Epithelial cell of proximal tubule (primary cell): ENCODE results near the gene NOP14. TPM values are rescaled to one million over a fixed set of nuclear protein-coding genes. Genes with fewer than 3 reads are reported as not detected.
"Not testable (repeated sequence)": the region's sequence is repeated elsewhere in the genome, so short reads cannot be mapped to it uniquely, and the experiment has no call there.

Experiments
- DNase-seq: peaks from one replicate; pipeline ENCODE4 v3.0.0-alpha.2; 2011; ENCODE audit warnings: low read depth
- H3K4me3 ChIP-seq: 2 replicates; pipeline ENCODE4 v1.5.1; 2011; ENCODE audit warnings: low read depth, mild to moderate bottlenecking, low read length
- total RNA-seq: library from RNA; depleted of rRNA; stranded (reverse); fragments of >200 nt; gene quantifications from 2 replicates; pipeline ENCODE4 v1.2.3, GENCODE V29; 2015
- TF ChIP-seq, protein P1 (sequence below): conservative IDR thresholded peaks from 2 replicates; pipeline ENCODE4 v1.5.1; 2012; ENCODE audit warnings: low read depth, mild to moderate bottlenecking, low read length

Gene NOP14
- total RNA-seq, 1 donor from 2014 or later: 26.0 TPM

DNA sequence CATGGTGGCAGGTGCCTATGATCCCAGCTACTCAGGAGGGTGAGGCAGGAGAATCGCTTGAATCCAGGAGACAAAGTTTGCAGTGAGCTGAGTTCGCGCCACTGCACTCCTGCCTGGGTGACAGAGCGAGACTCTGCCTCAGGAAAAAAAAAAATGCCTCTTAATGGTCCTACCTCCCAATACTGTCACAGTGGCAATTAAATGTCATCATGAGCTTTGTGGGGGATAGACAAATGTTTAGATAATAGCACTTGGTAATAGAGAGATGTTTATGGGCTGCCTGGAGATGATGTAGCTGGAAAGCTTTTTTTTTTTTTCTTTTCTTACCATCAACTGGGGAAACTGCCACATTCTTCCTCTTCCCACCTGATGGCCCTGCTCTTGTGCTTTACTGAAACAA is 33.2 kb upstream of the NOP14 start:
- TF ChIP-seq, protein P1, sequence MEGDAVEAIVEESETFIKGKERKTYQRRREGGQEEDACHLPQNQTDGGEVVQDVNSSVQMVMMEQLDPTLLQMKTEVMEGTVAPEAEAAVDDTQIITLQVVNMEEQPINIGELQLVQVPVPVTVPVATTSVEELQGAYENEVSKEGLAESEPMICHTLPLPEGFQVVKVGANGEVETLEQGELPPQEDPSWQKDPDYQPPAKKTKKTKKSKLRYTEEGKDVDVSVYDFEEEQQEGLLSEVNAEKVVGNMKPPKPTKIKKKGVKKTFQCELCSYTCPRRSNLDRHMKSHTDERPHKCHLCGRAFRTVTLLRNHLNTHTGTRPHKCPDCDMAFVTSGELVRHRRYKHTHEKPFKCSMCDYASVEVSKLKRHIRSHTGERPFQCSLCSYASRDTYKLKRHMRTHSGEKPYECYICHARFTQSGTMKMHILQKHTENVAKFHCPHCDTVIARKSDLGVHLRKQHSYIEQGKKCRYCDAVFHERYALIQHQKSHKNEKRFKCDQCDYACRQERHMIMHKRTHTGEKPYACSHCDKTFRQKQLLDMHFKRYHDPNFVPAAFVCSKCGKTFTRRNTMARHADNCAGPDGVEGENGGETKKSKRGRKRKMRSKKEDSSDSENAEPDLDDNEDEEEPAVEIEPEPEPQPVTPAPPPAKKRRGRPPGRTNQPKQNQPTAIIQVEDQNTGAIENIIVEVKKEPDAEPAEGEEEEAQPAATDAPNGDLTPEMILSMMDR: no peak
- H3K4me3 ChIP-seq: no peak overlapping the region
- DNase-seq: no peak

DNA sequence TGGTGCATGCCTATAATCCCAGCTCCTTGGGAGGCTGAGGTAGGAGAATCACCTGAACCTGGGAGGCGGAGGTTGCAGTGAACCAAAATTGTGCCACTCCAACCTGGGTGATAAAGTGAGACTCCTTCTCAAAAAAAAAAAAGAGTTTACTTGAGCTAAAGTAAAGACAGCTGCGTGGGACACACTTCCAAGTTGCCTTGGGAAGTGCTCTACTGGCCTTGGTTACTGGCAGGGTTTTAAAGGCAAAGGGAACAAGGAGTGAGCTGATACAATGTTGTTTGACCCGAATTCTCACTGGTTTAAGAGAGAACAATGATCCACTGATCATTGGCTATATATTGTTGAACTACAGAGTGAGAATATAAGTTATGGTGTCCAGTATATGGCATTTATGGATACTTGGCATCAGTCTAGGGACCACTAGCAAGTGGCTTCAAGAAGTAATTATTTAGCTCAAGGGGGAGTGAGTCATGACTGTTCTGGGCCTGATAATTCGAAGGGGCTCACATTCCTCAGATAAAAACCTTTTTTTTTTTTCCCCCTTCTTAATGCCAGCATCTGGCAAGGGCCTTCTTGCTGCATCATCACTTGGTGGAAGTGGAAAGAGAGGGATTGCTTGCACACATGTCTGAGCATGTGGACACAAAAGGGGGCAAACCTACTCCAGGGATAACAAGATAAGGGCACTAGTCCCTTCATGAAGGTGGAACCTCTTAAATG is 32.5 kb upstream of the NOP14 start:
- TF ChIP-seq, protein P1: no peak
- no peak for DNase-seq

DNA sequence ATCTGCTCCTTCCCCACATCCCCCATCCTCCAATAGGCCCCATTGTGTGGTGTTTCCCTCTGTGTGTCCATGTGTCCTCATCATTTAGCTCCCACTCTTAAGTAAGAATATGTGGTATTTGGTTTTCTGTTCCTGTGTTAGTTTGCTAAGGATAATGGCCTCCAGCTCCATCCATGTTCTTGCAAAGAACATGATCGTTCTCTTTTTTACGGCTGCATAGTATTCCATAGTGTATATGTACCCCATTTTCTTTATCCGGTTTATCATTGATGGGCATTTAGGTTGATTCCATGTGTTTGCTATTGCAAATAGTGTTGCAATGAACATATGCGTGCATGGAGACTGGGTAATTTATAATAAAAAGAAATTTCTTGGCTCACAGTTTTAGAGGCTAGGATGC is 31.7 kb upstream of the NOP14 start:
- DNase-seq: no peak
- TF ChIP-seq, protein P1: no peak
- no peak overlapping the region for H3K4me3 ChIP-seq

More for the DNA sequence above, 32.5 kb upstream of the NOP14 start:
- no peak overlapping the region for H3K4me3 ChIP-seq

DNA sequence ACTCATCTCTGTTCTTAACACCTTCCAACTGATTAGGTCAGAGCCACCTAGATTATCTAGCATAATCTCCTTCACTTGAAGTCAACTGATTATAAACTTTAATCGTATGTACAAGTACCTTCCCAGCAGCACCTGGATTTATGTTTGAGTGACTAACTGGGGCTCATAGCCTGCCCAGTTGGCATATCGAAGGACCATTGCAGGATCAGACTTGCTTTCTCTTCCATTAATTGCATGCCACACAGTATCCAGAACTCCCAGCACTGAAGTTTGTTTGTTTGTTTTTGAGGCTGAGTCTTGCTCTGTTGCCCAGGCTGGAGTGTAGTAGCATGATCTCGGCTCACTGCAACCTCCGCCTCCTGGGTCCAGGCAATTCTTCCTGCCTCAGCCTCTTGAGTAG is 28.0 kb upstream of the NOP14 start:
- TF ChIP-seq, protein P1: no peak
- H3K4me3 ChIP-seq: no peak overlapping the region
- DNase-seq: no peak

DNA sequence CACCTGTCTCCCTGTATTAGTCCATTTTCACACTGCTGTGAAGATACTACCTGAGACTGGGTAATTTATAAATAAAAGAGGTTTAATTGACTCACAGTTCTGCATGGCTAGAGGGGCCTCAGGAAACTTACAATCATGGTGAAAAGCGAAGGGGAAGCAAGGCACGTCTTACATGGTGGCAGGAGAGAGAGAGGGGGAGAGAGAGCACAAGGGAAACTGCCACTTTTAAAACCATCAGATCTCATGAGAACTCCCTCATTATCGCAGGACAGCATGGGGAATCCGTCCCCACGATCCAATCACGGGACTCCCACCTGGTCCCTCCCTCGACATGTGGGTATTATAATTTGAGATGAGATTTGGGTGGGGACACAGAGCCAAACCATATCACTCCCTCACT is 20.5 kb upstream of the NOP14 start:
- not testable (repeated sequence) for DNase-seq, H3K4me3 ChIP-seq

DNA sequence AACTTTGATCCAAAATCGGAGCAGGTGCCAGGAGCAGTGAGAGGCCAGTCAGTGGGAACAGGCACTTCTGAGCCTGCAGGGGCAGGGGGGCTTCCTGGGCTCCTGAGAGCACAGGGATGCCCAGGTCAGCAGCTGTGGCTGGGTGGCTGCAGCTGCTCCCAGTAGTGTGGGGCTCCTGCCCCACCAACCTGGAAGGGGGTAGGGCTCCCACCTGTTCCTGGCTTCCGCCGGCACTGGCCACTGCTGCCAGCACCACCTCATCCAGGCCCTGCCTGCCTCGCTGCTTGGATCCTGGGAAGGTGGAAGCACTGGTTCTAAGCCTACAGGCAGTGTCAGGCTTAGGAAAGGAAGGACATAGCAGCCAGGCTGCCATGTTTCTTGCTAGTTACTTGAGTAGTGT is 18.8 kb upstream of the NOP14 start:
- no peak for DNase-seq
- no peak overlapping the region for H3K4me3 ChIP-seq
- TF ChIP-seq, protein P1: no peak

DNA sequence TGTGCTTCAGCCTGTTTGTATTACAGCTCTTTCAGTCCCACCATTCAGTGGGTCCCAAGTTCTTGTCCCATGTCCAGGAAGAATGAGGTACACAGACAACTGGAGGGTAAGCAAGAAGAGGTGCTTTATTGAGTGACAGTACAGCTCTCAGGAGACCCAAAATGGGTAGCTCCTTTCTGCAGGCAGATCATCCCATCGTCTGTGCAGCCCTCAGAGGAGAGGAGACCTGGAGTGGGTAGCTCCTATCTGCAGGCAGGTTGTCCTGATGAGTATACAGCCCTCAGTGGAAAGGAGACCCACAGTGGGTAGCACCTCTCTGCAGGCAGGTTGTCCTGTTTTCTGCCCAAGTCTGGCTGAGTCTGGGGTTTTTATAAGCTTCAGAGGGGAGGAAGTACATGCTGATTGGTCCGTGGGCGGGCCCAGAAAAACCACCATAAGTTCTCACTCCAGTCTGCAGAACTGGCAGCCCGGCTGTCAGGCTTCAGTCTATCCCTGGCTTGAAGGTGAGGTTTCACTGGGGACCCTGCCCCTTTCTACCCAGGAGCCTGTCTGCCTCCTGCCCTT is 18.1 kb upstream of the NOP14 start:
- TF ChIP-seq, protein P1: no peak
- H3K4me3 ChIP-seq: no peak overlapping the region
- no peak for DNase-seq
